GM20431 (cell line): Measurements from ENCODE around the gene CPAMD8.

ENCODE experiments used
- in situ Hi-C: fragments of 300-500 bp; cut with MseI, MboI; formaldehyde crosslinking; loops from one replicate; pipeline ENCODE4 v1.15.0; 2020; ENCODE audit warnings: low sequenced_read_pairs; ENCODE audit not compliant: unreplicated experiment

The CPAMD8 gene

DNA sequence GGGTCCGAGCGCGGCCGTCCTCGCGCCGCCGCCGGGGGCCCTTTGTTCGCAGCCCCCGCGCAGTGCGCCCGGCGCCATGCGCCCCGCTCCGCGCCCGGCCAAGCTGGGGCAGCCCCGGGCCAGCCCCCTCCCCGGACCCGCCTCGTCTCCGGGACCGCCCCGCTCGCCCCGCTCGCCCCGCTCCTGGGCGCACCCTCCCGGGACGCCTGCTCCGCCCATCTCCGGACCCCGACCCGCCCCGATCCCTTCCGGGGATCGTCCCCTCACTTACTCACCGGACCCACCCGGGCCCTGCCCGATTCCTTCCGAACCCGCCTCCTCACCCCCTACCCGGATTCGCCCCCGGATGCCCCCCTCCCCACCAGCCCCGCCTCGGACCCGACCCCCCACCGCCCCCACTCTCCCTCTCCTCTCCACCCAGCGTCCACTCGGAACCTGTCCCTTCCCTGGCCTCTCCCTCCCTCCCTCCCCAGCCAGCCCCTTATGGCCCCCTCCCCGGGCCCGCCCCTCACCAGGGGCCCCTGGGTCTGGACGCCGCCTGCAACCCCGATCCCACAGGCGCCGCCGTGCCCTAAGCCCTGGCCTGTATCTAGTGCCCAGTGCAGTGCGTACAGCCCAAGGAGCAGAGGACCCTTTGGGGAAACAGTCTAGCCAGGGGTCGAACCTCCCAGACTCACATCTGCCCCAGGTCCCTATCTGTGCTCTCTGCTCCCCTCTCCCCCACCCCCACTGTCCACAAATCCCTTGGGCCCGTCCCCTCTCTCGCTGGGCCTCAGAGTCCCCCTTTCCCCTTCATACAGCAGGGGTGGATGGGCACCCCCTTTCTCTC lies at the start of gene CPAMD8:
TSS of gene CPAMD8 (minus strand) at position 105 of the 829 bp plus-strand sequence. CDS start 168 bp downstream, outside the sequence.
- in situ Hi-C loops, result no loop called here

GRCh38 chr19:17075864-17076542 lies 49.4 kb upstream of the CPAMD8 start:
- in situ Hi-C loops, result no loop called here

DNA sequence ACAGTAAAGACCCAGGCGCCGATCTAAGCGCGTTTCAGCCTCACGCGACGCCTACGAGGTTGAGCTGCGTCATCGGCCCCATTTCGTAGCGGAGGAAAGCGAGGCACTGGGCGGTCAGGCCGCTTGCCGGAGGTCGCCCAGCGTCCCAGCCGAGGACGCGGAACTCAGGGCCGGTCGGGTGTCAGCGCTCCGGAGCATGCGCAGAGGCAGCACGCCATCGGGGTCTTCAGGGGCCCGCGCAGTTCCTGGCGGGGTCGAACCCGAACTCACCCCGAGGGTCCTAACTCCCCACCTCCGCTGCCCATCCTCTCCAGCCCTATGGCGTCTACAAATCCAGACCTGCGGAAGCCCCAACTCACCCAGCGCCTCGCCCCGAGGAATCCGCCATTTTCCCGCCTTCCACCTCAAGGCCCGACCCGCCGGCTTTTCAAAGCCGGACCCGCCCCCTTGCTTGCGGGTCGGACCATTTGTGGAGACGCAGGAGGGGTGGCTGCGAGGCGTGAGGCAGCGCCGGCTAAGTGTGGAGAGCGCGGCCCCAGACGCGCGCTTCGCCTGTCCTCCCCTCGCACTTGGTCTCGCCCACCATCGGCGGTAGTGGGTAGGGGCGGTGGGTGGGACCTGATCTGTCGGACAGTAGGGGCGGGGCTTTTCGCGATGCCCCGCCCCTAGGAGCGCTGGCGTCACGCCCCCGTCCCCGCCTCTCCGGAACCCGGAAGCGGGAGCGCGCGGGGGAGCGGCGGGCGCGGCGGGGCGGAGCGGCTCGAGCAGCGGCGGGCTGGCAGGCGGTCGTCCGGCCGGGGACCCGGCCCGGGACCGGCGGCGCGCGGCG lies 48.6 kb upstream of the CPAMD8 start, which contains the start of the genes HAUS8 and MYO9B:
TSS of gene HAUS8 (minus strand) at position 418 of the 829 bp plus-strand sequence. CDS start at position 388, 30 bp downstream.
TSS of gene MYO9B (plus strand) at position 743 of the 829 bp plus-strand sequence. CDS start 25,941 bp downstream, outside the sequence.
- in situ Hi-C loops, result no loop called here

GRCh38 chr19:17074634-17075034 lies 48.0 kb upstream of the CPAMD8 start:
- in situ Hi-C loops, result no loop called here

DNA sequence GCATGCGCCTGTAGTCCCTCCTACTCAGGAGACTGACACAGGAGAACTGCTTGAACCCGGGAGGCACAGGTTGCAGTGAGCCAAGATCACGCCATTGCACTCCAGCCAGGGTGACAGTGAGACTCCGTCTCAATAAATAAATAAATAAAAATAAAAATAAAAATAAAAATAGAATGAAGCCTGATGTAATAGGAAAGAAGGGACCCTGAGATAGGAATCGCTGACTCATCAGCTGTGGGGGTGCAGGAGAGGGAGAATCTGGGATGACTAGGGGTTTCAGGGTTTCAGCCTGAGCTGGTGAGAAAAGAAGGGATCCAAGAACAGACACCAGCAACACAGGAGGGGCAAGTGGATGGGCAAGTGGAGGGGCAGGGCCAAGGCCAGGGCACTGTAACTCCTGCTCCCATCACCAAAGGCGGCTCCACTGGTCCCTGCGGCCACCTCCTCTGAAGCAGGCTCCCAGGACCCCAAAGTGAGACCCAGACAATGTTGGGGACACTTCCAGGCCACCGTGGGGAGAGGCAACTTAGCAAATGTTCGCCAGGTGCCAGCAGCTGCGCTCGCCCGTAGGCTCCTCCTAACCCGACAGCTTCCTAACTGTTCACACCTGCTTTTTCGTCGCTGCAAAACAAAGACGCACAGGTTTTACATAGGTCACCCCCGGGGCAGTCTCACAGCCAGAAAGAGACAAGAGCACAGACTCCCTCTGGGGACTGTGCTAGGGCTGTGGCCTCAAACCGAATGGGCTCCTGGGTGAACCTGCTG lies 47.4 kb upstream of the CPAMD8 start:
- in situ Hi-C loops, result no loop called here

GRCh38 chr19:17070912-17071311 lies 44.3 kb upstream of the CPAMD8 start:
- in situ Hi-C loops, result no loop called here

DNA sequence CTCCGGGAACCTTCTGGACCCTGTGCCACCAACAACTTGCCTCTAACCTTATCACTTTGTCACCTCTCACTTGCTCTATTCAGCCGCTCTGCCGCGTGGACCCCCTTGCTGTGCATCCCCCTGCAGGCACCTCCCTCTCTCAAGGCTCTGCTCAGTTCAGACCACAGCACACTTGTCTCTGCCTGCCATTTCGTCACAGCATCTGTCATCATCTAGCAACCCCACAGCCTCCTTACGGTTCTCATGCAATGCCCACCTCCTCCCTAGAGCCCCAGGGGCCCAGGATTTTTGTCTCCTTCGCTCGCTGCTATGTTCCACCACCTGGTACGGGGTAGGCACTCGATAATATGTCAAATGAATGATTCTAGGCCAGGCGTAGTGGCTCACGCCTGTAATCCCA lies 43.8 kb upstream of the CPAMD8 start:
- in situ Hi-C loops, result no loop called here

- in situ Hi-C loops, result no loop called here
Observed at GRCh38 chr19:17069193-17069592, 42.6 kb upstream of the CPAMD8 start.

- in situ Hi-C loops, result no loop called here
Observed at GRCh38 chr19:17063428-17063827, 36.8 kb upstream of the CPAMD8 start.

DNA sequence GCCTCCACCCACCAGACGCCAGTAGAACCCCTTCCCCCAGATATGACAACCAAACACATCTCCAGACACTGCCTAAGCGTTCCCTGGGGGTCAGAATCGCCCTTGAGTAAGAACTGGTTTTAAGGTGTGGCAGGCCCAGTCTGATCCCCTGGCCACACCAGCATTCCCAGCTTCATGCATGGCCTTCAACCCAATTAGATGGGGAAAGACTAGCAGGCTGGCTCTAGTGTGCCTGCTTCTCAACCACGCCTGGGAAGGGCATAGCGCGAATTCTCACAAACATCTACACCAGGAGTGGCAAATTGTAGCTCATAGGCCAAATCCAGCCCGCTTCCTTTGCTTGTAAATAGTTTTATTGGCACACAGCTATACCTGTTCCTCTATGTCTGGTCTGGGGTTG lies 35.1 kb upstream of the CPAMD8 start:
- in situ Hi-C loops, result no loop called here

- in situ Hi-C loops, result no loop called here
Observed at GRCh38 chr19:17061205-17061604, 34.6 kb upstream of the CPAMD8 start.

DNA sequence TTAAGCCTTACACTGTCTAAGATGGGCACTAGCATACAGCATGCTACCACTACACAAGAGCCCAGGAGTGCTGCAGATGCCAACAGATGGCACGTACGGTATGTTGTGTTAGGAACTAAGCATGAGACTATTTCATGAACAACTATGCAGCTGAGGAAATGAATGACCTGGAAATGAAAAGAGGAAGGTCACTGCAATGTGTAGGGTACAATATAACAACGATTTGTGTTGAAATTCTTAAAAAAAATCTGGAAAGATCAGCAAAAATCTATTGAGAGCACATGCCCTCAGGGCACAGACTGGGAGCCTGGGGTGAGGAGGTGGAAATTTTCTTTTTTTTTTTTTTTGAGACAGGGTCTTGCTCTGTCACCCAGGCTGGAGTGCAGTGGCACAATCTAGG lies 34.2 kb upstream of the CPAMD8 start:
- in situ Hi-C loops, result no loop called here

- in situ Hi-C loops, result no loop called here
Observed at GRCh38 chr19:17058236-17058635, 31.6 kb upstream of the CPAMD8 start.

- in situ Hi-C loops, result no loop called here
Observed at GRCh38 chr19:17055636-17056035, 29.0 kb upstream of the CPAMD8 start.

- in situ Hi-C loops, result no loop called here
Observed at GRCh38 chr19:17054746-17055145, 28.1 kb upstream of the CPAMD8 start.

GRCh38 chr19:17052439-17052838 lies 25.8 kb upstream of the CPAMD8 start:
- in situ Hi-C loops, result no loop called here

DNA sequence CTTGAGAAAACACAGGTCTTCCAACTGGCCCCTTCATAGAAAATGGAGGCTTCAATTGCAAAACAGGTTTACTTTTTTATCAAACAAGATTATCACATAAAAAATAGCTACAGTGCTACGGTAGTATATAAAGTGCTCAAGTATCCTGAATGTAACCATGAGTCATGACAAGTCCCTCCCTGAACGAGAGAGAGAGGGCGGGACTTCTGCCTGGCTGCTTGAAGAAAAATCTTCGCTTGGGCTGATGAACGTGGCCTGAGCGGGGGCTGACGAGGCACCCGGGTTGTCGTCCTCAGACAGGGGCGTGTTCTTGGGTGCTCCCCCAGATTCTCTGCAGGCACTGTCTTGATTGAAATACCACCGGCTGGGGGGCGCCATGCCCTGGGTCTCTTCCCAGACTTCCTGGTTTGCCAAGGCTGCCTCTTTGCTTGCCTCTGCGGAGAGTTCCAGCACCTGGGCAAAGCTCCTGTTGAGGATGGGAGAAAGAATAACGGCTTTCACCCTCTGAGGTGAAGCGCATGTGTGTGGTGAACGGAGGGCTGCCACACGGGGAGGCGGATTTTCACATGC lies 23.2 kb upstream of the CPAMD8 start:
- in situ Hi-C loops, result no loop called here

GRCh38 chr19:17048885-17049453 lies 22.4 kb upstream of the CPAMD8 start:
- in situ Hi-C loops, result no loop called here

DNA sequence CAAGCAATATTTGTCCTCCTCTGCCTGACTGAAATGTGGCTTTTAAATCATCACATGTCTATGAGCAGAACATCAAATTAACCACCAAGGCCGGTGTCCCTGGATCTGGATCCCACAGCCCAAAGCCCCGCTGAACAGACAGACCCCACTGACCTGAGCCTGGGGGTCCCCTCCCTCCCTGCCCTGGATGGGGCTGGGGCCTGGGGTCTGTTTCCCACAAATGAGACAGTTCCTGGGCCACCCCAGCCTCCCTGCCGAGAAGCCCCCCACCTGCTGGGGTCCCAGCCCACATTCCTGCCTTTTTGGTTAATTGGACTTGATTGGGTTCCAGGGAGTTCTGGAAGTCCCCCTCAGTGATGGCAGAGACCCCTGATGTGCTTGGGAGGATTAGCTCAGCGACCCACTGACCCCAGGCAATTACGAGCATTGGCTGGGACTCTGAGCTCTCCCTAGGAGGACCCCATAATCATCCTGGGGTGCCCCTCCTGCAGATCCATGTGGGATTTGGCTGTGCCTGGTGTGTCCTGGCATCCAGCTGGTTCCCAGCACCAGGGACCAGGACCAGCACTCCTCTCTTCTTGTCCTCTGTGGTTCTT lies 19.4 kb upstream of the CPAMD8 start:
- in situ Hi-C loops, result no loop called here
